GM12801 (cell line): ENCODE results near the gene CRIM1.

Experiments used
- TF ChIP-seq, protein P1 (sequence below): IDR thresholded peaks from one replicate; pipeline ENCODE4 v1.5.1; 2011; ENCODE audit warnings: control low read depth; ENCODE audit not compliant: insufficient read length; ENCODE audit errors: extremely low read depth

The CRIM1 gene

DNA sequence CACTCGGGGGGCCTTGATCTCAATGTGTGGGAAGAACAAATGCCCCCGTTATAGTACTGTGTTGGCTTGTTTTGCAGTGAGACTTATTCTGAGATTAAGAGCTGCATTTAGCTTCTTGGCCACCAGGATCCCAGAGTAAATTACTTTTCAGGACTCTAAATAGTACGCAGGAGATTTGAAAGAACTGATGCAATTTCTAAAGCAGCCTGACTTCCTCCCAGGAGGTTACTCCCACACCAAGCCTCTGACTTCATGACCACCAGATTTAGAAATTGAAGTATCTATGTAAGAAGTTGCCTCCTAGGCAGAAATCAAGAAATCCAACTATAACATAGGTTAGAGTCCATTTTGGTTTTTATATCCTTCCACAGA is 175.4 kb downstream of the CRIM1 start:
- TF ChIP-seq, protein P1, sequence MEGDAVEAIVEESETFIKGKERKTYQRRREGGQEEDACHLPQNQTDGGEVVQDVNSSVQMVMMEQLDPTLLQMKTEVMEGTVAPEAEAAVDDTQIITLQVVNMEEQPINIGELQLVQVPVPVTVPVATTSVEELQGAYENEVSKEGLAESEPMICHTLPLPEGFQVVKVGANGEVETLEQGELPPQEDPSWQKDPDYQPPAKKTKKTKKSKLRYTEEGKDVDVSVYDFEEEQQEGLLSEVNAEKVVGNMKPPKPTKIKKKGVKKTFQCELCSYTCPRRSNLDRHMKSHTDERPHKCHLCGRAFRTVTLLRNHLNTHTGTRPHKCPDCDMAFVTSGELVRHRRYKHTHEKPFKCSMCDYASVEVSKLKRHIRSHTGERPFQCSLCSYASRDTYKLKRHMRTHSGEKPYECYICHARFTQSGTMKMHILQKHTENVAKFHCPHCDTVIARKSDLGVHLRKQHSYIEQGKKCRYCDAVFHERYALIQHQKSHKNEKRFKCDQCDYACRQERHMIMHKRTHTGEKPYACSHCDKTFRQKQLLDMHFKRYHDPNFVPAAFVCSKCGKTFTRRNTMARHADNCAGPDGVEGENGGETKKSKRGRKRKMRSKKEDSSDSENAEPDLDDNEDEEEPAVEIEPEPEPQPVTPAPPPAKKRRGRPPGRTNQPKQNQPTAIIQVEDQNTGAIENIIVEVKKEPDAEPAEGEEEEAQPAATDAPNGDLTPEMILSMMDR: no peak

DNA sequence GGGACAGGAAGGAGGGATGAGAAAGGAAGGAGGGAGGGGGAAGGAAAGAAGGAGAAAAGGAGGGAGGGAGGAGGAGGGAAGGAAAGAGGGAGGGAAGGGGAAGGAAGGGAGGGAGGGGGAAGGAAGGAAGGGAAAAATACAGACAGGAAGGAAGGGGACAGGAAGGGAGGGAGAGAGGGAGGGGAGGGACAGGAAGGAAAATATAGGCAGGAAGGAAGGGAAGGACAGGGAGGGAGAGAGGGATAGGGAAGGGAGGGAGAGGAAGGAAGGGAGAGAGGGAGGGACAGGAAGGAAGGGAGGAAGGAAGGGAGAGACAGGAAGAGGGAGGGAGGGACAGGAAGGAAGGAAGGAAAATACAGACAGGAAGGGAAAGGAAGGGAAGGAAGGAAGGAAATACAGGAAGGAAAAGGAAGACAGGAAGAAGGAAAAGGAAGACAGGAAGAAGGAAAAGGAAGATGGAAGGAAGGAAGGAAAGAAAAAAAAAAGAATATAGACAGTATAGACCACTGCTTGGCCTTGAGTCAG is 178.8 kb downstream of the CRIM1 start:
- TF ChIP-seq, protein P1: no peak

DNA sequence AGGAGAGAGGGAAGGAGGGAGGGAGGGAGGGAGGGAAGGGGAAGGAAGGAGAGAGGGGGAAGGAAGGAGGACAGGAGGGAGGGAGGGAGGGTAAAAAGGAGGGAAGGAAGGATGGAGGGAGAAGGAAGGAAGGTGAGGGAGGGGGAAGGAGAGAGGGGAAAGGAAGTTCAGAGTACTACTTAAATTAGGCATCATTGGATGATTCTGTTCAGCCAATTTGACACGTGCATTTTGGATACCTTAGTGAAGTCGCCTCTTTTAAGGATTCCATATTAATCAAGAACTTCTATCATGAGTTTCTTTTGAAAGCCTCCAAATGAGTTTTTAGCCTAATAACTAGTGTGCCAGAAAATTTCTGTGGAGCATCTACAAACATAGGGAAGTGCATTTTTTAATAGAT is 179.5 kb downstream of the CRIM1 start:
- TF ChIP-seq, protein P1: no peak

DNA sequence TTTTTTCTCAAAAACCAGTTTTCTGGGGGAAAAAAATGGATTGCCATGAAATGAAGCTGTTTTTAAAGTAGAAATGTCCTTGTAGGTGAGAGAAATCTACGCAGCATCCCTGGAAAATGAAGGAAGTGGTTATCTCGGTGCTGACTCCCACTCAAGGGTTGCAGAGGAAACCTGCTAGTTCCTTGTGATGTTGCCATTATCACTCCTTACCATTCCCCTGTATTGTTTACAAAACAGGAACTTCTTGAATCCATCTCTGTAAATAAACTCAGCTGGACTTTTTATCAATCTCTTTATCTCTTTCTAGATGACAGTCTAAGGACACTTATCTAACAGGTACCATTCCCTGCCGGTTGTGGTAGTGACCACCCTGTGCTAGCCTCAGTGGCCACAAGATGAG is 181.2 kb downstream of the CRIM1 start:
- TF ChIP-seq, protein P1: no peak

DNA sequence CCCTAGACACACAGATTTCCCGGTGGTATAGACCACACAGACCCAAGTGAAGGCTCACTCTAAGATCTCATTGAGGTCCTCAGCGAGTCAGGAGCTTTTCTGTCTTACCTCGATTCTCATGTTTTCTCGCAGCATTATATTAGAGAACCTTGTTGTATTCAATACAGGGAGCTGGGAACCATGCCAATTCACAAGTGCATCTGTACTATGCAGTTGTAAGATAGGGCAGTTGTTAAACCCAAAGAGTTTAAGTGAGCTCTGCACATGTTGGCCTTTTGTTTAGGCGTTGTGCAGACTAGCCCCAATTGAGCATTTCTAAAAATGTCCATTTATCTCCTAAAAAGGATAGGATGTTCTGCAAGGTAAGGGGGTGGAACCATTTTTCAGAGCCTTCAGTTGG is 182.8 kb downstream of the CRIM1 start:
- TF ChIP-seq, protein P1: no peak

DNA sequence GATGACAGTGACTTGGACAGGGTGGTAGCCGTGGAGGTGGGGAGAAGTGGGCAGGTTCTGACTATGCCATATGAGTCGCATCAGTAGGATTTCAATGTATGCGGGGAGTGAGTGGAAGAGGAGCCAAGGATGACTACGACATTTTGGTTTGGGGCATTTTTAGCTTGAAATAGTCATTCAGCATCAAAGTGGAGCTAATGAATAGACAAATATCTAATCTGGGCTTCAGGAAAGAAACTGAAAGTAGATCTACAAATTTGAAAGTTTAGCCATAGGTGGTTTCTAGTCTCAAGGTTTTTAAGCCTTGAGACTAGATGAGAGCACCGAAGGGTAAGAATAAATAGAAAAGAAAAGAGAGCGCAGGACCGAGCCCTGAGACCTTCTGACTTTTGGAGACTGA is 184.1 kb downstream of the CRIM1 start:
- TF ChIP-seq, protein P1: no peak

DNA sequence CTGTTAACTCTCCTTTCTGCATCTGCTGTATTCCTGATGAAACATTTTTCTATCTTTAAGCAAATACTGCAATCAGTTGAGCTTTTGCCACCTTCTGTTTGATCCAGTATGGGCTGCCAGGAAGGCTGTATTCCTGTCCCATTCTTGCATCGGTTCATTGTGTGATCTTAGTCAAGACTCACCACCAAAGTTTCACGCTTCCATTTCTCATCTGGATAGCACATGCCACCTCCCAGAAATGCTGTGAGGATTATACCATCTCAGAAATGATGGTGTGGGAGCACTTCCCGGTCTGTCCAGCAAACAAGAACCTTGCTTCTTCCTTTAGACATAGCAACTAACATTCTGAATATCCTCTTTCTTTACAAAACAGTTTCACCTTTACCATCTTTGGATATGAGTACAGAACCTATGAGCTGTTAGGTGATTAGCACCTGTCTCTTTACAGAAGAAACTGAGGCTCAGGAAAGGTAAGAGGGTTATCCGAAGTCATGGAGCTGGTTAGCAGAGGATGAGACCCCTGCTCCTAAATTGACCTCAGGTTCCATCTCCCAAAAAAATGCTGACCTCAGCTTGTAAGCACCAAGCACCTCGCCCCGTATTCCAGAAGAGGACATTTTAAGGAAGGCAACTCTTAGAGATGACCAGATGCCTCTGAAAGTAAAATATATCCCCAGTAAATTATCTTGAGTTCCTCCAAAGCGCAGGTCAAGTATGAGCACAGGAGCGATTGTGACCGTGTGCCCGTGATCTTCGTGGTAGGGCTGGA is 185.6 kb downstream of the CRIM1 start:
- TF ChIP-seq, protein P1: no peak
